DOHH2 (cell line): ENCODE data around the gene MACROH2A2.

Experiments used
- CTCF ChIP-seq: fragments of 200-600 bp; sonication (generic); IDR thresholded peaks from one replicate; pipeline ENCODE4 v1.5.1; 2014; ENCODE audit warnings: antibody characterized with exemption, mild to moderate bottlenecking, low read depth, low read length; ENCODE audit not compliant: poor library complexity, severe bottlenecking
- EZH2phosphoT487 ChIP-seq: fragments of 200-600 bp; sonication (generic); IDR thresholded peaks from 2 replicates; pipeline ENCODE4 v1.6.1; 2017; ENCODE audit warnings: borderline replicate concordance, mild to moderate bottlenecking, antibody characterized with exemption, low read length, moderate library complexity, mixed read lengths

GRCh38 chr10:70137927-70138883, 85.6 kb downstream of the MACROH2A2 start:
- TF ChIP-seq EZH2phosphoT487 (no peak), CTCF (no peak)
